ENCODE data around the gene ADGRG6.
"Not testable (repeated sequence)": the region's sequence is repeated elsewhere in the genome, so short reads cannot be mapped to it uniquely, and the experiment has no call there.

Gene ADGRG6

DNA sequence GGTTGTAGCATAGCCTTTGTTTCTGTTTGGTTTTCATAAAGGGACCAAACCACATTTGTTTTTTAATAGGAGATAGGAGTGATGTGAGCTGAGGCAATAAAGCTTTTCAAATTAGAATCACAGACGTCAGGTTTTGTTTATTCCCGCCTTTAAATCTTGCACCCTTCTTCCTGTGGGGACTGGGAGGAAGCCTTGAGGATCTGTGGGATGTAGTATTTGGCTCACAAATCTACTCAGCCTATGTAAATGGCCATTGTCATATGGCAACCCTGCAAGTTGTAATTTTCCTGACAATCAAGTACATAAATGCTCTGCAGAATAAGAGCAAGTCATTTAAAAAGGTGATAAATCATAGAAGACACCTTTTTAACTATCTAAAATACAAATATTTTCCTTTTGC is 110.4 kb downstream of the ADGRG6 start:
- no peak for DNase-seq (ENCODE audit: low read depth)

DNA sequence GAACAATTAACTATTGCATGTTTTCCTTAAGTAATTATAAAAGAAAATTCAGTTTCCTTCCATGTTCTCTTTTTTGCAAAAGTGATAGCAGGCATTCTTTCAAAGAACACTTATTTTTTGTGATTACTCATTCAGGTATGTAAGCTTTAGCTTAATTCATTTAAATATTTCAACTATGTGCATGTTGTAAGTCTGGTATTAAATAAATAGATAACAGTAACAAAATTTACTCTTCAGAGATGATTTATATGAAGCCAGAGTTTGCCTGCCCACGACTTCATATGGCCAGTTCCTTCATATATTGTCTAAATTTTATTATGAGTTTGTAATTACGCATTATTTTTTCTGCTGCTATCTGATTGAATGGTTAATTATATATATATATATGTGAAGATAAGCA is 110.9 kb downstream of the ADGRG6 start:
- no peak for DNase-seq (ENCODE audit: low read depth)

DNA sequence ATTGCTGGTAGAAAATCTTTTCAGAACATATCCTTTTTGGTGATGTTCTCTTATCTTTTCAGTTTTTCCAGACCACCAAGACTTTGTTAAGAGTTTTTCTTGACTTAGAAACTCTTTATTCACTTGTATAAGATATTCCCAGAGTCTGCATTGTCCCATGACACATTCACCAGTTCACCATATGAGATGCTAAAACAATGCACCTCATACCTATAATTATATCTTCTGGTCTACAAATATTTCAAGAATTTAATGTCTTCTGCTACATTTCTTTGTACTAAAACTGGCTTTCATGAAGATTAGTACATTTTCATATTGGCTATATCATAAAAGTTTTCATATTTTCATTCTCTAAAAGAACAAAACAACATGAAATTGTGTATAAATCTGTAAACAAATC is 111.3 kb downstream of the ADGRG6 start:
- no peak for DNase-seq (ENCODE audit: low read depth)

DNA sequence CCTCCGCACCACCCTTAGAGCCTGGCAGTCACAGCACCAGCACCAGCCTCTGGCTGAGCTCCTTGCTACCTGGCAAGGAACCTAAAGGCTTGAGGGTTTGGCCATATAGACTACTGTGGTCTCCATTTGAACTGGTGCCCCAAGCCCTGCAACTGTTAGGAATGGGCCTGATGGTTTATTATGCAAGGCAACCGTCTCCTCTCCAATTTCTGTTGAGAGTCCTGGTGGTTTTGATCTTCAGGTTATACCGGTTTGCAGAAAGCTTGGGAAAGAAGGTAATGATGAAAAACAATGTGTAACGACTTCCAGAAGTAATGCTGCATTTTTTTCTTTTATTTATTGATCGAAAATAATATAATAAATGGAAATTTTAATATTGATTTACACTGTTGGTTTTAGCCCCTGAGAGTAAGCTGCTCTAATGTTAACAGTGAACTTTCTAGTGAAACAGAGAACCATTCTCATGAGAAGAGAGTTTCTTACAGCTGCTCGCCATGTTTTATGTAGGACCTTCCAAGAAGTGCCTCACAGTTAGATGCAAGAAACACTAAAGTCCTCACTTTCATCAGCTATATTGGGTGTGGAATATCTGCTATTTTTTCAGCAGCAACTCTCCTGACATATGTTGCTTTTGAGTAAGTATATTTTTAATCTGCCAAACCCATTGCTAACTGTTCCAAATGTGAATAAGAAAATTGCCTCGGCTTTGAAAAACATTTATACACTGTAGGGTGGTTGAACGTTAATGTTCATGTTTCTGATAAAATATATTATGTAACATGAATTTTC is 112.8 kb downstream of the ADGRG6 start:
- DNase-seq (ENCODE audit: low read depth), result no peak

- no peak for DNase-seq (ENCODE audit: low read depth)
Measured at GRCh38 chr6:142416179-142416578, 114.4 kb downstream of the ADGRG6 start.

- DNase-seq (ENCODE audit: low read depth), result no peak
Measured at GRCh38 chr6:142416686-142417085, 114.9 kb downstream of the ADGRG6 start.

GRCh38 chr6:142417331-142417750 is 115.5 kb downstream of the ADGRG6 start:
- no peak for DNase-seq (ENCODE audit: low read depth)

DNA sequence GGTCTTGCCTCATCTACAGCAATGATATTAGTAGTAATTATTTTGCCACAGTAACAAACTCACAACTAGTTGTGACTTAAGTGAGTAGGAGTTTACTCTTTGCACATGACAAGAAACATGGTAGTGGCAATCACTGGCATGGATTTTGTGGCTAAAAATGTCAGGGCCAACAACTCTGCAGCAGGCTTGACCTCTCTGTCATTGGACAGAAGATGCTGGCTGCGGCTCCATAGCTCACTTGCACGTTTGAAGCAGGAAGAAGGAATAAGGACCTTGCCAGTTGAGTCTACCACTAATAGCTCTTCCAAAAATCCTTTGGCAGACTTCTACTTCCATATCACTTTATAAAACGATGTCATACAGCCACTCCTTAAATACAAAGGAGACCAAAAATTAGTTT is 117.3 kb downstream of the ADGRG6 start:
- no peak for DNase-seq (ENCODE audit: low read depth)

DNA sequence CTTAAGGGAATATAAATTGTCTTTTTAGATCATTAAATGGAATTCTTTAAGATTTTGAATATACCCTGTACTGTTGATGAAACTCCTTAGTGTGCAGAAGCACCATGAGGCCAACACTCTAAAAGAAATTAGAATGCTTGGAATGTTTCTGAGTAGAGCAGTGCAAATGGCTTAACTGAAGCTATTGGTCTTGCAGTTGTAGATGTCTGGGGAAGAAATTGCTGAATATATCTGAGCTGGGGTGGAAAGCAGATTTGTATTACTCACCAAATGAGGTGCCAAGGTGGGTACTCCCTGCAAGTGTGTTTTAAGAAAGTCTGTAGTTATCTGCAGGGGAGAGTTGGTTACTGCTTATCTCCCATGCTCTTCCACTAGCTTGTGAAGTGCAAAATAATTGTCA is 119.0 kb downstream of the ADGRG6 start:
- DNase-seq (ENCODE audit: low read depth), result no peak

DNA sequence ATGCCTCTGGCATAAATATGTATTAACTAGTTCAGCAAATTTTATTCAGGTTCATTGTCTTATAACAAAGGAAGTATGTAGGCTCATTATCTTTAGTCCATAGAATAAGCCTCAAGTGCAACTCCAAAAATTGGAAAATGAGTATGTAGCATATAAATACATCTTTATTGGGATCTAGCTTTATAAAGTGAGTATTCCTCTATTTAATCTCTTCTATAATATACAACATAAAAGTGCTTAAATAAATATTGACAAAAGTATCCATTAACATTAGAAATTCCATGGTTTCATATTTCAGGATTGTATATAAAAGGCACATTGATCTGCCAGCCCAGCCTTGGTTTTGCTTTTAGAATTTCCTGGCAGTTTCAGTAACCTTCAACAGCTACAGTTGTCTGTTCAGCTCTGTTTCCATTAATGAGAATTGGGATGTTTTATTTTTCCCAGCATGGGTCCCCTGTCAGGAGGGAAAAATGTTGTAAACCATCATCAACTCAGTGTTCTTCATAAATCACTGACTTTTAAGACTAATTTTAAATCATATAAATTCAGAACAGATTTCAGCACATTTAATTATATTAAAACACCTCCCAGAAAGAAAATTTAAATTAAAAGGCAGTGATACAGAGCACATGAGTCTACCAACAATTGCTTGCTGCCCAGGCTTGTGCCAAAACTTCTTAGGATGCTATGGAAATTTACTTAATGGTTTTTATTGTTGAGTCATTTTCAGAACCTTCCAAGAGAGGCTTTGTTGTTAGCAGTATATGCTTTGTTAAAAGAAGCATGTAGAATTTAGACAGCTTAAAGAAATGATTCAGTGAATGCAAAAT is 119.7 kb downstream of the ADGRG6 start:
- DNase-seq (ENCODE audit: low read depth), result no peak

GRCh38 chr6:142426444-142427132 is 124.8 kb downstream of the ADGRG6 start:
- DNase-seq (ENCODE audit: low read depth), result not testable (repeated sequence)

DNA sequence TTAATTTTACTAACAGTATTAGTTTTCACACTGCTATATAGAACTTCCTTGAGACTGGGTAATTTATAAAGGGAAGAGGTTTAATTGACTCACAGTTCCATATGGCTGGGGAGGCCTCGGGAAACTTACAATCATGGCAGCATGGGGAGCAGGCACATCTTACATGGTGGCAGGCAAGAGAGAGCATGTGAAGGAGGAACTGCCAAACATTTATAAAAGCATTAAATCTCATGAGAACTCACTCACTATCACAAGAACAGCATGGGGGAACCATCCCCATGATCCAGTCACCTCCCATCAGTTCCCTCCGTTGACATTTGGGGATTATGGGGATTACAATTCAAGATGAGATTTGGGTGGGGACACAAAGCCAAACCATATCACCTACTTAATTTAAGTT is 126.7 kb downstream of the ADGRG6 start:
- DNase-seq (ENCODE audit: low read depth), result not testable (repeated sequence)

DNA sequence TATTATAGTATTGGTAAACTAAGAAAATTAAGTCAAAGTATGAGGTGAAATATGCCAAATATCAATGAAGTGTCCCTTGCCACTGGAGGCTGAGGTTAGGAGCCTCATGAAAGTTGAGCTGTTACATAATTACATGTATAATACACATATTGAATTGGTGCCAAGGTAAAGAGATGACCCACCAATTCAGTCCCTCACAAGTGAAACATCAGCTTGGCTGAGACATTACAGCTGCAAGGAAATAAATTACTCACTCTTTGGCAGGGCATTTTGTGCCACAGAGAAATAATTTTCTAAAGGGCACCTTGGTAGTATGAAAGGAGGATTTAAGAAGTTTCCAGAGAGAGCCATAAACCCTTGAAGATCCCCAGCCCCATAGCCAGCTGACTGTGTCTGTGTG is 127.4 kb downstream of the ADGRG6 start:
- no peak for DNase-seq (ENCODE audit: low read depth)

DNA sequence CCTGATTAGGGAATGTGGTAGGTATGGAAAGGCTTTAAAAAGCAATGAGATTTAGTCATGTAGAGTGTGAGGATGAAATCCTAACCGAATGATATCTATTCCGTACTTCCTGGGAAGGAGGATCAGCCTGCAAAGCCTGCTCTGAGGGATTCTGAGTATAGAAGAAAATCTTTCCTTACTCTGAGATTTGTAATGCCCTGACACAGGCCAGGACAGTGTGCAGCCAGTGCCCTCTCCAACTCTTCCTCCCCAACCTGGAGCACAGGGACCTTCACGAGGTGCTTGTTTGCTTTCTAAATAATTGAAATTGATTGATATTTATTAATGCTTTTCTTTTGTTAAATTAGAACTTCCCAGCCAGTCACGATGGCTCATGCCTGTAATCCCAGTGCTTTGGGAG is 131.6 kb downstream of the ADGRG6 start:
- no peak for DNase-seq (ENCODE audit: low read depth)

DNA sequence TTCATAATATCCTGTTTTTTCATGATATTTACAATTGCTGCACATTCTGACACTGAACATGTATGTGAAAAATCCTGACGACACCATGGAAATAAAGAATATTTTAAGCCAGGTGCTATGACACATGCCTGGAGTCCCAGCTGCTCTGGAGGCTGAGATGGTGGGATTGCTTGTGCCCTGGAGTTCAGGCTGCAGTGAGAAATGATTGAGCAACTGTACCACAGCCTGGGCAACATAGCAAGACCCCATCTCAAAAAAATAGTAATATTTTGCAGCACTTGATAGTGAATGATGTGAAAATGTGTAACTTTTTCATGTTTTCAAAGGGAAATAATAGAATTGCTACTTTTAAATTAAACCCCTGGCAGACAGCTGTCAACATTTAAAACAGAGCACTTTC is 137.1 kb downstream of the ADGRG6 start:
- DNase-seq (ENCODE audit: low read depth), result no peak

DNA sequence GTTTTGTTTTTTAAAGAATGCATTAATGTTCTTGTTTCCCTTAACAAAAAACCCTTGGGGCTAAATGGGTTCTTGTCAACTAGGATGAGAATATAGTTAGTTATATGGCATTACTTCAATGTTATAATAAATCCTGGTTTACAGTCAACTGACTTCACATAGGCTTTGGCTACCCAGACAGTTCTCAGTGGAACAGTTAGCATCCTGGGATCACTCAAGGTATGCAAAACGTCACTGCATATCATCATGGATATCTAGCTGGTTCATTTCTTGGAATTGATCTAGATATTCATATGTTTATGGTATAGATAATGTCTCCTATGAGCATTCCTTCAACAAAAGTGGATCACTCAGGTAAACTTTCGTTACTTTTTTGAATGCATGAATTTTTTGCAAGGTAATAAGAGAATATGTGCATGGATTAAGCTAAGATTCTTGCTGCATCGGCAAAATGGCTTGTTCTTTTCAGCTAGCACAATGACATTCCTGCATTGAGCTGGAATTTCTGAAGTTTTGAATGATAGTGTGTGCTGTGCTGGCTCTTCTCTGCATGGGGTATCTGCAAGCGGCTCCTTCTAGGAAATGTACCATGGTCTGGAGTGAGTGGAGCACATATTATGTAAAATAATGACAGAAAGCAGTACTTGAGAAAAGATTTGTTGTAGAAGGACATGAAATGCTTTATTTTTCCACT is 138.9 kb downstream of the ADGRG6 start:
- DNase-seq (ENCODE audit: low read depth), result no peak

DNA sequence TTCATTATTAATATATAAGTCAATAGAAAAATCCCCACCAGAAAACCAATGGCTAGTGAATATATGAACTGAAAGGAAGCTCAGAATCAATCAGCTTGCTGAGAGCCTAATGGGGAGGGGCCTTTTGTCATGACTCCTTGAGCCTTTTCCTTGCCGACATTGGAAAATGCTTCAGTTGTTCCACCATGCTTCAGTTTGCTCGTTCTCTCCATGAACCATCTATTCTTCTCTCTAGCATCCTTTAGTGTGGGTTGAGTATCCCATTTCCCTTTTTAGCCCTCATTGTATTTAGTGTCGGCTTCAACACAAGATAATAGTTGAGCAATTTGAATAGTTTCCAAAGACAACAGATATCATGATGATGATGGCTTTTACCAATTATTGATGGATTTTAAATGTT is 139.9 kb downstream of the ADGRG6 start:
- no peak for DNase-seq (ENCODE audit: low read depth)

- DNase-seq (ENCODE audit: low read depth), result no peak
Measured at GRCh38 chr6:142443102-142443501, 141.3 kb downstream of the ADGRG6 start.

DNA sequence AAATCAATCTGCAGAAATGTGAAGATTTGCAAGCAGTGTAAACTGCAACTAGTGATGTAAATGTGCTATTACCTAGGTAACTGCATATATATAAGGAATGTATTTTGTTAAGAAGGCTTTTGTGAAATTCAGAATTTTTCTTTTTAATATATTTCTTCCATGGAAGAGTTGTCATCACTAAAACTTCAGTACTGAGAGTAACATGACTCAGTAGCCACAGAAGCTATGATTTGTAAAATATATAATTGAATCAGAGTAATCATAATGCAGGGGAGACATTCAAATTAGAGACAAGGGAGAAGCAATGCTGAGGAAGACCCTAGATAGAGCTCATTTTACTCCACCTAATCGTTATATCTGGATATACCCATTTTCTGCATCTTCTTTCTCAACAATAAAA is 141.7 kb downstream of the ADGRG6 start:
- DNase-seq (ENCODE audit: low read depth), result no peak

DNA sequence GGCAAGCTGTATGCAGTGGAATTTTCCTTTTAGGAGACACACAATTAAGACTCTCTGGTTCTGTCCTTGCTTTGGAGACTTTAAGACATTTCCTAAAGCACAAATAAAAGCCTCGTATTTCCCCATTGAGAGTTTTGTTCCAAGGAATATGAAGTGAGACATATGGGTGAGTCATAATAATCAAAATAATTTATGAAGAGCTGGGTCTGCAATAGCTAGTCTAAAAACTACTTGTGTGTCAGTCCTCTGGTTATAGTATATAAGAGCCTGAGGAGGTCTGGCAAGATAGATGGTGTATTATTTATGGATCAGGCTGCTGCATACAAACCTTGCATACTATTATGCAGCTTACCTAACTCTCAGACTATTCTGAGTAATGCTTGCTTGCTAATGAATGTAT is 142.6 kb downstream of the ADGRG6 start:
- no peak for DNase-seq (ENCODE audit: low read depth)

GRCh38 chr6:142444881-142445301 is 143.1 kb downstream of the ADGRG6 start:
- DNase-seq (ENCODE audit: low read depth), result no peak

GRCh38 chr6:142446168-142446567 is 144.4 kb downstream of the ADGRG6 start:
- no peak for DNase-seq (ENCODE audit: low read depth)
